SU-DHL-6 (cell line): ENCODE results near the gene SPTBN1.

Experiments used
- H2AFZ ChIP-seq: fragments of 200-600 bp; sonication (generic); 2 replicates; pipeline ENCODE4 v1.6.1; 2014; ENCODE audit warnings: low read depth, mild to moderate bottlenecking, moderate library complexity, mixed read lengths, antibody characterized with exemption, low read length; ENCODE audit not compliant: severe bottlenecking
- H3F3A ChIP-seq: fragments of 200-600 bp; shearing (Covaris generic); 2 replicates; pipeline ENCODE4 v1.6.0; 2016; ENCODE audit warnings: antibody characterized with exemption, mild to moderate bottlenecking; ENCODE audit not compliant: insufficient read depth
- H3K27ac ChIP-seq: fragments of 200-600 bp; sonication (generic); 2 replicates; pipeline ENCODE4 v1.5.1; 2016; ENCODE audit warnings: low read depth, mild to moderate bottlenecking, low read length, moderate library complexity, mixed read lengths
- H3K27me3 ChIP-seq: fragments of 200-600 bp; sonication (generic), shearing (Covaris generic); 2 replicates; pipeline ENCODE4 v1.6.0; 2014; ENCODE audit warnings: mild to moderate bottlenecking, low read length
- H3K36me3 ChIP-seq: fragments of 200-600 bp; sonication (generic); 2 replicates; pipeline ENCODE4 v1.6.1; 2014; ENCODE audit warnings: mild to moderate bottlenecking, low read length, mixed read lengths
- H3K4me2 ChIP-seq: fragments of 300-600, 200-600 bp; shearing (Covaris generic), sonication (generic); 2 replicates; pipeline ENCODE4 v1.6.0; 2014; ENCODE audit warnings: low read length, low read depth, mild to moderate bottlenecking; ENCODE audit not compliant: poor library complexity, severe bottlenecking
- H3K4me3 ChIP-seq: fragments of 200-600 bp; sonication (generic); 2 replicates; pipeline ENCODE4 v1.5.1; 2014; ENCODE audit warnings: antibody characterized with exemption, low read length, mild to moderate bottlenecking, mixed read lengths; ENCODE audit not compliant: insufficient read depth, poor library complexity, severe bottlenecking
- H3K79me2 ChIP-seq: fragments of 200-600 bp; sonication (generic); 2 replicates; pipeline ENCODE4 v1.6.1; 2014; ENCODE audit warnings: mild to moderate bottlenecking, low read length, moderate library complexity; ENCODE audit not compliant: insufficient read depth
- H3K9ac ChIP-seq: fragments of 200-600 bp; sonication (generic); 2 replicates; pipeline ENCODE4 v1.7.0; 2014; ENCODE audit warnings: mild to moderate bottlenecking, low read length
- H3K9me2 ChIP-seq: fragments of 200-600 bp; sonication (generic); replicated peaks from 2 replicates; pipeline ENCODE4 v1.6.1; 2014; ENCODE audit warnings: low read length; ENCODE audit not compliant: insufficient read depth
- H3K9me3 ChIP-seq: fragments of 200-600 bp; sonication (generic); 2 replicates; pipeline ENCODE4 v1.6.1; 2014; ENCODE audit warnings: low read length, mixed read lengths; ENCODE audit not compliant: insufficient read depth
- H4K20me1 ChIP-seq: fragments of 200-600 bp; sonication (generic); 2 replicates; pipeline ENCODE4 v1.6.1; 2014; ENCODE audit warnings: low read depth, mild to moderate bottlenecking, antibody characterized with exemption, low read length, moderate library complexity, mixed read lengths
- CTCF ChIP-seq: fragments of 200-600 bp; sonication (generic); IDR thresholded peaks from one replicate; pipeline ENCODE4 v1.5.1; 2017; ENCODE audit warnings: antibody characterized with exemption, mild to moderate bottlenecking, low read length, moderate library complexity; ENCODE audit not compliant: insufficient read depth, poor library complexity, severe bottlenecking
- EZH2phosphoT487 ChIP-seq: fragments of 200-600 bp; sonication (generic), shearing (Covaris generic); conservative IDR thresholded peaks from 2 replicates; pipeline ENCODE4 v1.6.1; 2018; ENCODE audit warnings: mild to moderate bottlenecking, antibody characterized with exemption, low read length, moderate library complexity, mixed read lengths

The SPTBN1 gene

GRCh38 chr2:54499661-54500060, 43.5 kb downstream of the SPTBN1 start:
- no peaks in the 10 kb centered on the region for H3K9me2 ChIP-seq
- no peak overlapping the region for H3K9ac ChIP-seq
- TF ChIP-seq CTCF (no peak), EZH2phosphoT487 (no peak)
- H4K20me1 ChIP-seq: no peaks in the 10 kb centered on the region
- no peaks in the 10 kb centered on the region for H3K9me3 ChIP-seq
- no peak overlapping the region for H3K27ac ChIP-seq
- no peak overlapping the region for H2AFZ ChIP-seq
- H3K4me3 ChIP-seq: no peak overlapping the region
- no peaks in the 10 kb centered on the region for H3F3A ChIP-seq
- no peaks in the 10 kb centered on the region for H3K36me3 ChIP-seq
- peaks cover 15% of the 10 kb centered on the region for H3K79me2 ChIP-seq
- no peaks in the 10 kb centered on the region for H3K27me3 ChIP-seq
- no peak overlapping the region for H3K4me2 ChIP-seq

GRCh38 chr2:54500404-54501205, 44.5 kb downstream of the SPTBN1 start:
- Histone ChIP-seq H3K4me2 (no peak overlapping the region), H4K20me1 (no peaks in the 10 kb centered on the region), H3K27ac (no peak overlapping the region), H3K9me3 (no peaks in the 10 kb centered on the region), H3K79me2 (peaks cover 24% of the 10 kb centered on the region), H3K9ac (no peak overlapping the region), H3K27me3 (no peaks in the 10 kb centered on the region), H3K4me3 (no peak overlapping the region), H3K36me3 (no peaks in the 10 kb centered on the region), H3F3A (no peaks in the 10 kb centered on the region), H2AFZ (no peak overlapping the region), H3K9me2 (no peaks in the 10 kb centered on the region)
- no peak for TF ChIP-seq EZH2phosphoT487
- TF ChIP-seq CTCF: no peak

DNA sequence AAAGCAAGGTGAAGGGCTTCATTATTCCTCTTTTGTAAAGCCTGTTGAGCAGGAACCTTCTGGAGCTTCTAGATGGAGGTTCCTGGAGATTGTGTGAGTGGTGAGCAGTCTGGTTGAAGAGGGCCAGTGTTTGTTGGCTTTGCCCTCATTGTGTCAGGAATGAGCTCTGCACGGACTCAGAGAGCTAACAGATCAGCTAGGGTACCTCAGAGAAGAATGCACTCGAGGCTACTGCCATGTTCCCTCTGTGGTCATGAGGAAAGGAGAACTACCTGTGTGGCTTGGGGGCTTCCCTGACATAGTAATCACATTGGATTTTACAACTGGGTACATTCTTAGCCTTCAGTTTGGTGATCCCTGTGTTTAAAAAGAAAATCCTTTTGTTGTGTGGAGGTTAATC, 46.6 kb downstream of the SPTBN1 start:
- Histone ChIP-seq H3K36me3 (no peaks in the 10 kb centered on the region), H3K9me3 (no peaks in the 10 kb centered on the region), H3K9me2 (no peaks in the 10 kb centered on the region), H3K27ac (no peak overlapping the region), H4K20me1 (no peaks in the 10 kb centered on the region), H3K79me2 (peaks cover 24% of the 10 kb centered on the region), H3F3A (no peaks in the 10 kb centered on the region), H2AFZ (no peak overlapping the region), H3K27me3 (no peaks in the 10 kb centered on the region), H3K9ac (no peak overlapping the region), H3K4me2 (no peak overlapping the region), H3K4me3 (no peak overlapping the region)
- TF ChIP-seq EZH2phosphoT487: no peak
- no peak for TF ChIP-seq CTCF
